AG09319 (cell line): Measurements from ENCODE around the gene DCHS2.
A peak's percentile ranks its signal among the peaks of the same experiment; 100 is the strongest.

Experiments used
- DNase-seq: peaks from one replicate; pipeline ENCODE4 v3.0.0-alpha.2; 2010; ENCODE audit warnings: low read depth; ENCODE audit errors: extremely low read depth
- TF ChIP-seq, protein P1 (sequence below): IDR thresholded peaks from 2 replicates; pipeline ENCODE4 v1.5.1; 2011; ENCODE audit warnings: low read depth, mild to moderate bottlenecking, inconsistent platforms, low read length, moderate library complexity

Gene DCHS2

DNA sequence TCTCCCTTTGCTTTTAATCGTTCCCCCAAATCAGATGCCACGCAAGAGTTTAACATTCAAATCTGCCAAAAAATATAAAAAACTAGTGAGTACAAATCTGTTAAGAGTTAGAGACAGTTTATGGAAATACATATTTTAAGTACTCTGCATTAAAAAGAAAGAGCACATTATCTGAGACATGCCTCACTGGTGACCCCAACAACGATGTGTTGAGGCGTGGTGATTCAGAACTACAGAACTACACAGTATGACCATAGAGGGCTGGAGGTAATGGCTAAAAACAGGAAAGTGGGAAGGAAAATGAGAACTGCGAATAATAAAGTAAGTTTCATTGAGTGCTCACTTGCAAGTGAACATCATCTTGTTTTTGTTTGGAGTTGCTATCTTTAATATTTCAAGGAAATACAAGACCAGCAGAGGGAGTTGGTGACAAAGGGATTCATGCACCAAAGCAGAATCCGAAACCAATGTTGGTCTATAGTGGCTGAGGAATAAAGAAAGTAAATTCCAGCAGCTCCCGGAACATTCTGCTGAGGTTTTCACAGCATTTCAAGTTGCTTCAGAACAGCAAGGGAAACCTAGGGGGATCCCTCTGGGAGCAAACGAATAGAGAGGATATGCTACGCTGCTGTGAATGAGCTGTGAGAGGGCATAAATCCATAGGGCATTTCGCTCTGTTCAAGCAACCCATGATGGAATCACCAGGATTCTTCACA lies 92.2 kb downstream of the DCHS2 start:
- TF ChIP-seq, protein P1, sequence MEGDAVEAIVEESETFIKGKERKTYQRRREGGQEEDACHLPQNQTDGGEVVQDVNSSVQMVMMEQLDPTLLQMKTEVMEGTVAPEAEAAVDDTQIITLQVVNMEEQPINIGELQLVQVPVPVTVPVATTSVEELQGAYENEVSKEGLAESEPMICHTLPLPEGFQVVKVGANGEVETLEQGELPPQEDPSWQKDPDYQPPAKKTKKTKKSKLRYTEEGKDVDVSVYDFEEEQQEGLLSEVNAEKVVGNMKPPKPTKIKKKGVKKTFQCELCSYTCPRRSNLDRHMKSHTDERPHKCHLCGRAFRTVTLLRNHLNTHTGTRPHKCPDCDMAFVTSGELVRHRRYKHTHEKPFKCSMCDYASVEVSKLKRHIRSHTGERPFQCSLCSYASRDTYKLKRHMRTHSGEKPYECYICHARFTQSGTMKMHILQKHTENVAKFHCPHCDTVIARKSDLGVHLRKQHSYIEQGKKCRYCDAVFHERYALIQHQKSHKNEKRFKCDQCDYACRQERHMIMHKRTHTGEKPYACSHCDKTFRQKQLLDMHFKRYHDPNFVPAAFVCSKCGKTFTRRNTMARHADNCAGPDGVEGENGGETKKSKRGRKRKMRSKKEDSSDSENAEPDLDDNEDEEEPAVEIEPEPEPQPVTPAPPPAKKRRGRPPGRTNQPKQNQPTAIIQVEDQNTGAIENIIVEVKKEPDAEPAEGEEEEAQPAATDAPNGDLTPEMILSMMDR = peak; percentile 46
- DNase-seq = no peak

DNA sequence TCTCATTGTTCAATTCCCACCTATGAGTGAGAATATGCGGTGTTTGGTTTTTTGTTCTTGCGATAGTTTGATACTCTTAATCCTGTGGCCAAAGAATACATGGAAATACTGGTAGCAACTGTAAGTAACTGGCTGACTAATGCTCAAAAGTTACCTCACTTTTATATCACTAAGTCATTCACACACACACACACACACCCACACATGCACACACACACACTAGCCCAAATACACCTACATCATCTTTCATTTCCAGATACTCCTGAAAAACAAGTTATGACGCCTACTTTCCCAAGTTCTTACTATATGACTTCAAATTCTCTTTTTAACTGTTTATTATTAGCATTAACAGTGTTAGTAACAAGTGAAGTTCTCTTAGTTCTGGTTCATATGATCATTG lies 101.3 kb downstream of the DCHS2 start:
- TF ChIP-seq, protein P1 = no peak
- no peak for DNase-seq

DNA sequence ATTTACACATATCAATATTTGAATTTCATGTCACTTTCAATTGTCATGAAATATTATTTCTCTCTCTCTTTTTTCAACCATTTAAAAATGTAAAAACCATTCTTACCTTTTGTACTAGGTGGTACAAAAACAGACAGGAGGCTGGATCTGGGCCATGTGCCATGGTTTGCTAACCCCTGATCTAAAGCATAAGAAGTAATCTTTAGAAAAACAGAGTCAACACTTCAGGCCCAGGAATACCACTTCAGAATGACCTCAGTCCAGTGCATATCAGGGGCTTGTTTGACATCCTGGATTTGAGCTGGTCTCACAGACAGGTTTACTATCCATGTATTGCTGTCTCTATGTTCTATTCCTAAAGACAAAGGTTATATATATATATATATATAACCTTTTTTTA lies 102.5 kb downstream of the DCHS2 start:
- TF ChIP-seq, protein P1 = no peak

GRCh38 chr4:154384012-154384411 lies 107.6 kb downstream of the DCHS2 start:
- no peak for DNase-seq
- TF ChIP-seq, protein P1 = no peak

More for the DNA sequence above, 102.5 kb downstream of the DCHS2 start:
- no peak for DNase-seq

- TF ChIP-seq, protein P1 = no peak
- DNase-seq = no peak
Measured at GRCh38 chr4:154376486-154376885, 115.1 kb downstream of the DCHS2 start.

GRCh38 chr4:154368060-154368459 lies 123.5 kb downstream of the DCHS2 start:
- TF ChIP-seq, protein P1 = no peak
- DNase-seq = no peak

GRCh38 chr4:154367659-154368058 lies 123.9 kb downstream of the DCHS2 start:
- no peak for DNase-seq
- TF ChIP-seq, protein P1 = no peak
